Fibroblast of pulmonary artery (primary cell): Measurements from ENCODE around the gene ITPRIPL2.

Source experiments
- DNase-seq: peaks from one replicate; pipeline ENCODE4 v3.0.0-alpha.2; 2010; ENCODE audit warnings: low read depth
- H3K4me3 ChIP-seq: replicated peaks from 2 replicates; pipeline ENCODE4 v1.5.1; 2011; ENCODE audit warnings: low read depth, mild to moderate bottlenecking, control low read depth, low read length, moderate library complexity
- CTCF ChIP-seq: IDR thresholded peaks from 2 replicates; pipeline ENCODE4 v1.5.1; 2011; ENCODE audit warnings: mild to moderate bottlenecking, control low read depth, low read length, inconsistent platforms; ENCODE audit errors: missing control alignments

The ITPRIPL2 gene

GRCh38 chr16:19113577-19114358 is at the start of gene ITPRIPL2:
Gene ITPRIPL2 (plus strand): TSS chr16:19113964. CDS start chr16:19114462, 498 bp downstream.
- DNase-seq = peak; percentile 94
- no peak for TF ChIP-seq CTCF
- H3K4me3 ChIP-seq = peak within 1 kb of the TSS; percentile 71

GRCh38 chr16:19066988-19067348 is 46.8 kb upstream of the ITPRIPL2 start:
- TF ChIP-seq CTCF = no peak
- H3K4me3 ChIP-seq = peak overlapping the region; percentile 92

GRCh38 chr16:19067349-19068236 is 46.2 kb upstream of the ITPRIPL2 start, which contains the start of gene COQ7:
Gene COQ7 (plus strand): TSS chr16:19067614. CDS start chr16:19067665, 51 bp downstream.
- peak within 1 kb of the TSS; percentile 92 for H3K4me3 ChIP-seq
- no peak for TF ChIP-seq CTCF
- DNase-seq = peak; percentile 100

More at GRCh38 chr16:19066988-19067348, 46.8 kb upstream of the ITPRIPL2 start:
- DNase-seq = no peak

- DNase-seq = no peak
- H3K4me3 ChIP-seq = peak overlapping the region; percentile 92
- TF ChIP-seq CTCF = no peak
These were observed 45.4 kb upstream of the ITPRIPL2 start for GRCh38 chr16:19068237-19068815.

- peak; percentile 79 for TF ChIP-seq CTCF
- DNase-seq = peak; percentile 69
- H3K4me3 ChIP-seq = no peak overlapping the region
These were observed 41.7 kb upstream of the ITPRIPL2 start for GRCh38 chr16:19071811-19072777.

GRCh38 chr16:19073344-19073743 is 40.4 kb upstream of the ITPRIPL2 start:
- TF ChIP-seq CTCF = no peak
- no peak overlapping the region for H3K4me3 ChIP-seq
- DNase-seq = no peak
